ENCODE data around the gene CLK2. TPM values are rescaled to one million over a fixed set of nuclear protein-coding genes. Genes with fewer than 3 reads are reported as not detected.
A peak's percentile ranks its signal among the peaks of the same experiment; 100 is the strongest.
"Not testable (repeated sequence)": the region's sequence is repeated elsewhere in the genome, so short reads cannot be mapped to it uniquely, and the experiment has no call there.

Gene CLK2
- total RNA-seq, 1 experiment from 2014 or later = 15.8 TPM

DNA sequence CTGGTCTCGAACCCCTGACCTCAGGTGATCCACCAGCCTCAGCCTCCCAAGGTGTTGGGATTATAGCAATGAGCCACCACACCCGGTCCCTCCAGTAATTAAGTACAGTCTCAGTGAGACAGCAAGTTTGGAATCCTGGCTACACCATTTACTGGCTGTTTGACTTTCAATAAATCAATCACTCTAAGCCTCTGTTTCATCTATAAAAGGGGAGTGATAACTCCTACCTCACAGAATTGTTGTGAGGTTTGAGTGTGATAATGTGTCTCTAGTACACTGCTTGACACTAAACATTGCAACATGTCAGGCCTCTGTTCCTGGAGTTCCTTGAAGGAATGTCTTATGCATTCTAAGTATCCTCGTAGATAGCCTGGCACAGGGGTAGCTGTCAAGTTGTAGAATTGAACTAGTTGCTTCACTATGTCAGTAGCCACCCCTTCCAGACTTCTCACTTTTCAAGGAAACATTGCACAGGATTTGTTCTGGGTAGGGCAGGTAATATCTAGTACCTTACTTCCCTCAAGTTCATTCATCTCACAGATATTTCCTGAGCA lies 30.4 kb downstream of the CLK2 start:
- DNase-seq (ENCODE audit: low read depth) = no peak

DNA sequence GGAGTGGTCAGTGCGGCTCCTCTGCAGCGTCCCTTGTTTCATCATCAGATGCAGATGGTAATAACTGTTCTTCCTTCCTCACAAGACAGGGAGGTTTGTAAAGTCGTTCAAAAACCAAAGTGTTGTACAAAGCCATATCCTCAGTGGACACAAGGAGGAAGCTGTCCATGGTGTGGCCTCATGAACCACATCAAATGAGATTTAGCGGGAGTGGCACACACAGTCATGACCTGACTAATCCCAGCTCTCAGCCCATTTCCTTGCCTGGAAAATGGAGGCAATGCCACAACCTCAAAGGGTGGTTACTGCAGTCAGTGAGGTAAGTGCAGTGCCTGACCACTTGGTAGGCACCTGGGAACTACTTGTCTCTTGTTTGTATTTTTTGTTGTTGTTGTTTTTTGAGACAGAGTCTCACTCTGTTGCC lies 31.5 kb downstream of the CLK2 start:
- DNase-seq (ENCODE audit: low read depth) = no peak

DNA sequence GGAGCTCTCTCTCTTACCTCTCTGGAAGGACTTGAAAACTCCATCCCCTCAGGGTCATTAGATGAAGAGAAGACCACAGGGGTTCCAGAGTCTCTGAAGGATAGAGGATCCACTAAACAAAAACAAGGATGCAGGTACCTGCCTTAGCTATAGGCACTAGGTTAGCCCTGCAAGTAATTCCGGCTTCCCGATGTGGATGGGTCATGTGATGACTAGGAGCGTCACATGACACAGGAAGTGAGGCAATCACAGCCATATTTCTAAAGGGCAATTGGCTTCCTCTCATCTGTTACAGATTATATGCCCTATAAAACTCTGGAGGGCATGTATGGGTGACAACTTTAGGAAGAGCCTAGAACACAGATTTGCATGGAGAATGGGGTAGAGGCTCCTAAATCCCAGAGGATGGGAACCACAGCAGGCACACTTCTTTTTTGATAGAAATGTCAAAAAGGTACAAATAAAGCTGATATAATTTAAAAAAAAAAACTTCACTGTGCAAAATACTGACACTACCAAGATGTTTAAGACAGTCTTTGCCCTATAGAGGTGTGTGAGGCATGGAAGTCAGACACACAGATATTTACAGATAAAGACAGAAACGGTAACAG lies 32.1 kb downstream of the CLK2 start:
- peak; percentile 80 for DNase-seq (ENCODE audit: low read depth)

DNA sequence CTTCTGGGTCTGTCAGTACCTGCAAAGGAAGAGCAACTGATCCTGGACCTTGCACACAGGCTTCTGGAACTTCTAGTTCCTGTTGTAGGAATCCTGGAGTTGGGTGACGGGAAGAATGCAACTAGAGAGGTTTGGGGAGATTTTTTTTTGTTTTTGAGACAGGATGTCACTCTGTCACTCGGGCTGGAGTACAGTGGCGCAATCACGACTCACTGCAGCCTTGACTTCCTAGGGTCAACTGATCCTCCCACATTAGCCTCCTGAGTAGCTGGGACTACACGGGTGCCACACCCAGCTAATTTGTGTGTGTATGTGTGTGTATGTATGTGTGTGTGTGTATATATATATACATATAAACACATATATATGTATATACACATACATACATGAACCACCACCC lies 36.9 kb downstream of the CLK2 start:
- no peak for DNase-seq (ENCODE audit: low read depth)

DNA sequence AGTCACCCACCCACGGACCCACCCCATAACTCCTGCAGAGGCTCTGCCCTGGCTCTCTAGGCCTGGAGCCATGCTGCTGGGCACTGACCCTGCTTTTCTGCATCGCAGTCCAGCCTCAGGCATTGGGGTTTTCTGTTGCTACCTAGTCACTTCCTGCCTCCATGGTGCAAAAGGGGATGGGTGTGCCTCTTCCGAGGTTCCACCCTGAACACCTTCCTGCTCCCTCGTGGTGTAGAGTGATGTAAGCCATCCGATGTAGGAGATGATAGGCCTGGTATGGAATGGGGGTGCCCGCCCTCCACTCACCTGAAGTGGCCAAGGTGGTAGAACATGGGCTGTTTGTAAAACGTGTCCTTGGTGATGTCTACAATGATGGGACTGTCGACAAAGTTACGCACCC lies 37.9 kb downstream of the CLK2 start:
- not testable (repeated sequence) for DNase-seq (ENCODE audit: low read depth)

DNA sequence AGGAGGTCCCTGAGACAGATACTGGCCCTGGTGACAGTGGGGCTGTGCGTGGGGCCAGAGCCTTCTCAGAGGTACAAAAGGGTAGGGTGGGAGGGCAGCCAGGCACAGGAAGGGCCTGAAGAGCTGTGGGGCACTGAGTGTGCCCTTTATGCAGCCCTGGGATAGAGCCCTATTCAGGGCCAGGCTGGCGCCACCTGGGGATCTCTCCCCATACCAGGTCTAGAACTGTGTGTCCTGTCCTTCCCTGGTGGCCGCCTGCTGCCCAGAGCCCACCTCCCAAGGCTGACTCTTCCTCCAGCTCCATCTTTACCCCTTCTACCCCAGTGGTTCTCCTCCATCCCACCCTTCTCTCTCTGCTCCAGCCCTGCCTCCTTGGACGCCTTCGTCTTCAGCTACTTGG lies 39.8 kb downstream of the CLK2 start:
- DNase-seq (ENCODE audit: low read depth) = not testable (repeated sequence)

DNA sequence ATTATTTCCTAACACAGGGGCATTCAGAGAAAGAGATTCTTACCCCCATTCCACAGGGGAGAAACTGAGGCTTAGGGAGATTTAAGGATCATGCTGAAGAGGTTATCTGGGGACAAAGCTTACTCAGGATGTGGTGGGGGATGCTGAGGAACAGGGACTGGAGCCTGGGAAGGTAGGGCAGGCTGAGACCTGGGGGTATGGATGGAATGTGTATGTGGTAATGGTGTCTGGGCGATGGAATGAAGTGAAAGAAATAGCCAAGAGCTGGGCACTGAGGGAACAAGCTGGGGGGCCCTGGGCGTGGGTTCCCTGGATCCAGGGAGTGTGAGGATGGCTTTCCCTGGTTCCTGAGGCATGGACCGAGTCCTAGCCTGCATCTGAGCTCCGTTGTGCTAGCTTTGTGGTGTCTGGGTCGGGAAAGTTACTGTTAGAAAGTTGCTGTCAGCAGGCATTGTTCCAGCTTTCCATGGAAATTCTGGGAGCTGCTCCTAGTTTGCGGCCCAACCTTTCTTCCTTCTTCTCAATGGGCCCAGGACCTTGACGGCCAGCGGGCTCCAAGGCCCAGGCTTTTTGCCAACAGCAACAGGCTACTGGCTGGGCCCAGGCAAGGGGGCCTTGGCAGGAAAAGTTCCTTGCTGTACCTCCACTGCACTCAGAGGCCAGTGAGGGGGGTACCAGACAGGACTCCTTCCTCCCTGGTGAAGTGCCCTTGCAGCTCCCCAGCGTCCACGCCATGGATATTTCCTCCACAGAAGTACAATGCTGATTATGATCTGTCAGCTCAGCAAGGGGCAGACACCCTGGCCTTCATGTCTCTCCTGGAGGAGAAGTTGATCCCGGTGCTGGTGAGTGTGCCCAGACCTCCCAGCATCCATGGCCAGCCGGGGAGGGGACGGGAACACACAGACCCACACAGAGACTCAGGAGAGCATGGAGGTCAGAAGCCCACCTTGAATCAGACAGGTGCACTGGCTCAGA lies 41.0 kb downstream of the CLK2 start:
- DNase-seq (ENCODE audit: low read depth) = peak; percentile 58

DNA sequence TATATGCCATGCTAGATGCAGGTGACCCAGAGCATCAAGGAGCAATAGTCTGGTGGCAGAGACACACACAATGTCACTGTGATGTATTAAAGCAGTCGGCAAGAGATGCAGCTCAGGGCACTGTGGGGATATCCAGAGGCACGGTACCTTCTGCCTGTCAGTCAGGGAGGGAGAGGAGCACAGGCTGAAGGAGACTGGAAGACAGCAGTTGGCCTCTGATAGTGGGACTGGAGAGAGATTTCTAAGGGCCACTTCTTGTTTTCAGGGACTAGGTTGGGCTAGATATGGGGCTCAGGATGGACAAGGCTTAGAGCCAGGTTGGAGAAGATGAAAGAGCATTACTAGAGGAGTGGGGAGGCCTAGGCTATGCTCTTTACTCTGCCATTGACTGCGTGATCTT lies 42.0 kb downstream of the CLK2 start:
- not testable (repeated sequence) for DNase-seq (ENCODE audit: low read depth)

DNA sequence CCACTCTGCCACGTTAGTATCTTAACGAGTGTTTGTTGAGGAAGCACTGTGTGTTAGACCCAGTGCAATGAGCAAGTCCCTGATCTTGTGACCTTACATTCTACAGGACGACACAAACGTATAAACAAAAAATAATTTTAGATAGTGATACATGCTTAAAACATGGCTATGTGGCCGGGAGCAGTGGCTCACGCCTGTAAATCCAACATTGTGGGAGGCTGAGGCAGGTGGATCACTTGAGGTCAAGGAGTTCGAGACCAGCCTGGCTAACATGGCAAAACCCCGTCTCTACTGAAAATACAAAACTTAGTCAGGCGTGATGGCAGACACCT lies 45.2 kb downstream of the CLK2 start:
- no peak for DNase-seq (ENCODE audit: low read depth)

DNA sequence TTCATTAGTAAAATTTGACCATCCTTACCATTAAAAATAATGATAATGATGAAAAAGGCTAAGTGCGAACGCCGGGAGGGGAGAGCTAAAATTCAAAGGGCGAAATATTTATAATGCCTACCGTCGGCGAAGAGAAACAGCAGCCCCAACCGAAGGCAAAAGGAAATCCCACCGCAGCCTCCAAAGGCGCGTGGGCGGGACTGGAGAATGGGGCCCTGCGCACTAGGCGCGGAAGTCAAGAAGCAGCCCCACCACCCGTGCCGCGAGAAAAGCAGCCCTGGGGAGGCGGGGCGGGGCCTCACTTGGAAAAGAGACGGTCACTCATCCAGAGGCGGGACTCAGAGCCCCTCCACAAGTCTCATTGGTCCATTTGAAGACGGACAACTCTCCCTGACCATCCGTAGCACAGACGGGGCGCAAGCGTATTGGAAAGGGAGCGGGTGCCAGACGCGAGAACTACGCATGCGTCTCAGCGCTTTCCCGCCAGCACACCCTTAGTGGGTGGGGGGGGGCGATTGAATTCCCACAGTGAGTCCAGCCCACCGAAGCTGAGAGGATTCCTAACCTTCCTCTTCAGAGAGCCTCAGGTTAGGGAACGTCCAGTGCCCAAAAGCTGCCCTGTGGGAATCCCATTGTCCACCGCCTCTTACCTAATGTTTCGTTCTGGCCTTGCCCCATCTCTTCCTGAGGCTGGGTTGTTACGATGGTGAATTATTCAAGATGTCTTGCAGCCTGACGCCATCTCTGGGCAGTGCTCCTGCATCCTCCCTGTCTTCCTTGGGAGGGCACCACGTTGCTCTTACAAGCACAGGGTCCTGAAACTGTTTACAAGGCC lies 45.8 kb downstream of the CLK2 start:
- DNase-seq (ENCODE audit: low read depth) = peak; percentile 99

DNA sequence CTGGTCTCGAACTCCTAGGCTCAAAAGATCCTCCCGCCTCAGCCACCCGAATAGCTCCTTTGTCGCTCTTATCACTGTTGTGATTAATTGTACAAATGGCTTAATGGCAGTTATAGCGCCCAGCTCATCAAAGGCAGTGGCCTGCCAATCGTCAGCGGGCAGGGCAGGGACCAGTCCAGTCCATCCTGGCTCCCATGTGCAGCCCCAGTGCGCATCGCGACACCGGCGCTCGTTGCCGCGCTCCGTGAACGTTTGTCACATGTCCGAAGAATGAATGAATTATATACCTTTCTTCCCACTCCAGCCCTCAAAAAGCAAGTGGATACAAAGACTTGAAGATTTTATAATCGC lies 46.4 kb downstream of the CLK2 start:
- DNase-seq (ENCODE audit: low read depth) = peak; percentile 71

DNA sequence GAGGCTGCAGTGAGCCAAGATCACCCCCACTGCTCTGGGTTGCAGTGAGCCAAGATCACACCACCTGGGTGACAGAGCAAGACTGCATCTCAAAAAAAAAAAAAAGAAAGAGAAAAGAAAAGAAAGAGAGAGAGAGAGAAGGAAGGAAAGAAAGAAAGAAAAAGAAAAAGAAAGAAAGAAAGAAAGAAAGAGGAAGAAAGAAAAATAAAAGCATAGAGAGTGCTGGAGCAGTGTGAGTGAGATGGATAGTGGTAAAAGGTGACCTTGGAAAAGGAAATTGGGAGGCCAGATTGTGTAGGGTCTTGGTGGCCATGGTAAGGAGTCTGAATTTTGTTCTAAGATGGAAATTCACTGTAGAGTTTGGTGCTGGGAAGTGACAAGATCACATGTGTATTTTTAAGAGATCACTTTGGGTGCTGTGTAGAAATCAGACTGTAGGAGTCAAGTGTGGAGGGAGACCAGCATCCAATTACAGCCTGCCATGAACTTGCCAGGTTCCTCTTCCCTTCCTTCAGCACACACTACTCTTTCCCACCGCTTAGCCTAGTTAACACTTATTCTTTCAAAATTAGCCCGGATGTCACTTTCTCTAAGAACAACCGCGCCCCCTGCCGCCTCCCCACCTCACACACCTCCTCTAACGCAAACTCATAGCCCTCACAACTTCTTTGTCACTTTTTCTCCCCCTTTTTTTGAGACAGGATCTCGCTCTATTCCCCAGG lies 47.0 kb downstream of the CLK2 start:
- DNase-seq (ENCODE audit: low read depth) = peak; percentile 86

DNA sequence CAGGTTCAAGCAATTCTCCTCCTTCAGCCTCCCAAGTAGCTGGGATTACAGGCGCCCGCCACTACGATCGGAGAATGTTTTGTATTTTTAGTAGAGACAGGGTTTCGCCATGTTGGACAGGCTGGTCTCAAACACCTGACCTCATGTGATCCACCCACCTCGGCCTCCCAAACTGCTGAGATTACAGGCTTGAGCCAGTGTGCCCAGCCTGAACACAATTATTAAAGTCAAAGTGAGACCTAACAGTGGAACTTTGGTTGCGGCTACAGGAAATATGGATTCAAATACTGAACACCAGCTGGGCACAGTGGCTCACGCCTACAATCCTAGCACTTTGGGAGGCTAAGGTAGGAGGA lies 47.9 kb downstream of the CLK2 start:
- DNase-seq (ENCODE audit: low read depth) = not testable (repeated sequence)

DNA sequence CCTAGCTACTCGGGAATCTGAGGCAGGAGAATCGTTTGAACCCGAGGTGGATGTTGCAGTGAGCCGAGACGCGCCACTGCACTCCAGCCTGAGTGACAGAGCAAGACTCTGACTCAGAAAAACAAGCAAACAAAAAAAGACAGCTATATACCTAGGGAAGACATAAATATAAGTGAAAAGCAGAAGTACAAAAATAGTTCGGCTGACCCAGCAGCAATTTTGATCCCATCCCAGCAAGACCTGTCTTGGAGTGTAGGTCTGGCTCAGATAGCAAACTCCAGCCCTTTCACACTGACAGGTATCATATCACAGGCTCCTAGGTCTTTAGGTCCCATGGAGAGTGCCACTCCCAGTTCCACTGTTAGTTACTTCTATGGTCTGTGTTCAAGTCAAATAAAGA lies 50.3 kb downstream of the CLK2 start:
- DNase-seq (ENCODE audit: low read depth) = no peak

DNA sequence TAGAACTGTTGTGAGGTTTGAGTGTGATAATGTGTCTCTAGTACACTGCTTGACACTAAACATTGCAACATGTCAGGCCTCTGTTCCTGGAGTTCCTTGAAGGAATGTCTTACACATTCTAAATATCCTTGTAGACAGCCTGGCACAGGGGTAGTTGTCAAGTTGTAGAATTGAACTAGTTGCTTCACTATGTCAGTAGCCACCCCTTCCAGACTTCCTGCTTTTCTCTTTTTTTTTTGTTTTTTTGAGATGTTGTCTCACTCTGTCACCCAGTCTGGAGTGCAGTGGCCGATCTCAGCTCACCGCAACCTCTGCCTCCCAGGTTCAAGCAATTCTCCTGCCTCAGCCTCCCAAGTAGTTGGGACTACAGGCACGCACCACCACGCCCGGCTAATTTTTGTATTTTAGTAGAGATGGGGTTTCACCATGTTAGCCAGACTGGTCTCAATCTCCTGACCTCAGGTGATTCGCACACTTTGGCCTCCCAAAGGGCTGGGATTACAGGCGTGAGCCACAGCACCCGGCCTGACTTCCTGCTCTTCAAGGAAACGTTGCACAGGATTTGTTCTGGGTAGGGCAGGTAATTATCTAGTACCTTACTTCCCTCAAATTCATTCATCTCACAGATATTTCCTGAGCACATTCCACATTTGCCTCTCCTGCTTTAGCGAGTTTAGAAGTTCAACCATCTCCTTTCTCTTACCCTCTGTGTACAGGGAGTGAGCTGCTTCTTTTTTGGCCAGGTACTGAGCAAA lies 52.9 kb downstream of the CLK2 start:
- DNase-seq (ENCODE audit: low read depth) = not testable (repeated sequence)

DNA sequence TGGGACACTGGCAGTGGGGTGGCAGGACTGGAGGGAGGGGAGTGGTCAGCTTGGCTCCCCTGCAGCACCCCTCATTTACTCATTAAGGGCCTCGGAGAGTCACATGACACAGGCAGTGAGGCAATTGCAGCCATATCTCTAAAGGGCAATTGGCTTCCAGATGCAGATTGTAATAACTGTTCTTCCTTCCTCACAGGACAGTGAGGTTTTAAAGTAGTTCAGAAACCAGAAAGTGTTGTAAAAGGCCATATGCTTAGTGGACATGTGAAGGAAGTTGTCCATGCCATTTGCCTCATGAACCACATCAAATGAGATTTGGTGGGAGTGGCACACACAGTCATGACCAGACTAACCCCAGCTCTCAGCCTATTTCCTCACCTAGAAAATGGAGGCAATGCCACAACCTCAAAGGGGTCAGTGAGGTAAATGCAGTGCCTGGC lies 53.7 kb downstream of the CLK2 start:
- DNase-seq (ENCODE audit: low read depth) = no peak

DNA sequence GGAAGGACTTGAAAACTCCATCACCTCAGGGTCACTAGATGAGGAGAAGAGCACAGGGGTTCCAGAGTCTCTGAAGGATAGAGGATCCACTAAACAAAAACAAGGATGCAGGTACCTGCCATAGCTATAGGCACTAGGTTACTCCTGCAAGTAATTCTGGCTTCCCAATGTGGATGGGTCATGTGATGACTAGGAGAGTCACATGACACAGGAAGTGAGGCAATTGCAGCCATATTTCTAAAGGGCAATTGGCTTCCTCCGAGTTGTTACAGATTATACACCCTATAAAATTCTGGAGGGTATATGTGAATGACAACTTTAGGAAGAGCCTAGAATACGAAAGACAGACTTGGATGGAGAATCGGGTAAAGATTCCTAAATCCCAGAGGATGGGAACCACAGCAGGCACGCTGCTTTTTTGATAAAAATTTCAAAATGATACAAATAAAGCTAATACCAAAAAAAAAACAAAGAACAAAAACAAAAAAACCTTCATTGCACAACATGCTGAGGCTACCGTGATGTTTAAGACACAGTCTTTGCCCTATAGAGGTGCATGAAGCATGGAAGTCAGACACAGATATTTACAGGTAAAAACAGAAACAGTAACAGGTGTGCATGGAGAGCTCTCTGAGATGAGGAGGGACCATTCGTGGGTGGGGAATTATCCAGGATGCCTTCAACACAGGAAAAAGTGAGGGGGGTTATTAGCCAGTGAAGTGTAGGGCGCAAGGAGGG lies 54.3 kb downstream of the CLK2 start:
- no peak for DNase-seq (ENCODE audit: low read depth)

DNA sequence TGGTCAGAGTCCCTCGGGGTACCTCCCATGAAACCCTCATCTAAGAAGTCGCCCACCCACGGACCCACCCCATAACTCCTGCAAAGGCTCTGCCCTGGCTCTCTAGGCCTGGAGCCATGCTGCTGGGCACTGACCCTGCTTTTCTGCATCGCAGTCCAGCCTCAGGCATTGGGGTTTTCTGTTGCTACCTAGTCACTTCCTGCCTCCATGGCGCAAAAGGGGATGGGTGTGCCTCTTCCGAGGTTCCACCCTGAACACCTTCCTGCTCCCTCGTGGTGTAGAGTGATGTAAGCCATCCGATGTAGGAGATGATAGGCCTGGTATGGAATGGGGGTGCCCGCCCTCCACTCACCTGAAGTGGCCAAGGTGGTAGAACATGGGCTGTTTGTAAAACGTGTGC lies 58.6 kb downstream of the CLK2 start:
- not testable (repeated sequence) for DNase-seq (ENCODE audit: low read depth)

All from M059J (cell line).